ENCODE measurements around the gene MSS51.

Gene MSS51
- 5.4 to 16.8 (median 7.5) reads per million in 4 experiments for total RNA-seq

GRCh38 chr10:73433538-73433867 is at the start of gene MSS51:
Gene MSS51 (minus strand): TSS chr10:73433561. CDS start chr10:73428284, 5,277 bp downstream.
- no peak for DNase-seq

- DNase-seq: no peak
These were observed 46.8 kb upstream of the MSS51 start for GRCh38 chr10:73480158-73480557.

GRCh38 chr10:73478636-73479035 is 45.3 kb upstream of the MSS51 start:
- no peak for DNase-seq

GRCh38 chr10:73471226-73471625 is 37.9 kb upstream of the MSS51 start:
- DNase-seq: no peak

- DNase-seq: no peak
These were observed 36.2 kb upstream of the MSS51 start for GRCh38 chr10:73469579-73469978.

- no peak for DNase-seq
These were observed 33.8 kb upstream of the MSS51 start for GRCh38 chr10:73467206-73467605.

- DNase-seq: no peak
These were observed 32.8 kb upstream of the MSS51 start for GRCh38 chr10:73465978-73466726.

- no peak for DNase-seq
These were observed 27.5 kb upstream of the MSS51 start for GRCh38 chr10:73460897-73461296.

GRCh38 chr10:73459683-73460314 is 26.4 kb upstream of the MSS51 start:
- DNase-seq: no peak

GRCh38 chr10:73456187-73456890 is 23.0 kb upstream of the MSS51 start:
- no peak for DNase-seq

GRCh38 chr10:73449113-73449512 is 15.8 kb upstream of the MSS51 start:
- DNase-seq: no peak

GRCh38 chr10:73448384-73448783 is 15.0 kb upstream of the MSS51 start:
- no peak for DNase-seq

GRCh38 chr10:73446926-73447325 is 13.6 kb upstream of the MSS51 start:
- DNase-seq: no peak

GRCh38 chr10:73444457-73444856 is 11.1 kb upstream of the MSS51 start:
- DNase-seq: no peak

GRCh38 chr10:73439605-73440312 is 6.4 kb upstream of the MSS51 start:
- DNase-seq: no peak

GRCh38 chr10:73439055-73439454 is 5.7 kb upstream of the MSS51 start:
- no peak for DNase-seq

GRCh38 chr10:73432646-73433537 is 469 bp downstream of the MSS51 start:
- DNase-seq: no peak

- DNase-seq: no peak
These were observed 7.0 kb downstream of the MSS51 start for GRCh38 chr10:73426318-73426717.

- DNase-seq: no peak
These were observed 8.9 kb downstream of the MSS51 start for GRCh38 chr10:73424478-73424877.

GRCh38 chr10:73423309-73423708 is 10.1 kb downstream of the MSS51 start:
- no peak for DNase-seq

GRCh38 chr10:73416571-73416970 is 16.8 kb downstream of the MSS51 start:
- DNase-seq: no peak

- DNase-seq: no peak
These were observed 19.0 kb downstream of the MSS51 start for GRCh38 chr10:73414230-73414945.
